Measurements from ENCODE around the gene HIGD2A.

Gene HIGD2A

DNA sequence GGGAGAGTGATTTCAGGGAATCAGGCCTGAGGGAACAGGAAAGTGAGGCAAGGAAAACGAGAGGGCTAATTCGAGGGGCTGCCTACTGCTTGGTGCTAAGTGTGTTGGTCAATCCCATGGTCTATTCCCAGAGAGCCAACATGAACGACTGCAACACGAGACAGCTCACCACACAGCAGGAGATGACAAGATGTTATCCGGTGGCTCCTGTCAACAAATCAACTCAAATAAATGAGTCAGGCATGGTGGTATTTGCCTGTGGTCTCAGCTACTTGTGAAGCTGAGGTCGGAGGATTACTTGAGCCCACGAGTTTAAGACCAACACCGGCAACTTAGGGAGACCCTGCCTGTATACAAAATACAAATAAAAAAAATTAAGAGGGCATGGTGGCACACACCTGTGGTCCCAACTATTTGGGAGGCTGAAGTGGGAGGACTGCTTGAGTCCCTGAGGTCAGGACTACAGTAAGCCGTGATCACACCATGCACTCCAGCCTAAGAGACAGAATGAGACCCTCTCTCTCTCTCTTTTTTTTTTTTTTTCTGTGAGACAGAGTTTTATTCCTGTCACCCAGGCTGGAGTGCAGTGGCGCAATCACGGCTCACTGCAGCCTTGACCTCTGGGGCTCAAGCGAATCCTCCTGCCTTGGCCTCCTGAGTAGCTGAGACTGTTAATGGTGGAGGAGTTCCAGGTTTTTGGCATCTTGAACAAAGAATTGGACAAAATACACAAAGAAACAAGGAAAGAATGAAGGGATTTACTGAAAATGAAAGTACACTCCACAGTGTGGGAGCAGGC lies 50.6 kb downstream of the HIGD2A start:
- TF ChIP-seq, protein P1, sequence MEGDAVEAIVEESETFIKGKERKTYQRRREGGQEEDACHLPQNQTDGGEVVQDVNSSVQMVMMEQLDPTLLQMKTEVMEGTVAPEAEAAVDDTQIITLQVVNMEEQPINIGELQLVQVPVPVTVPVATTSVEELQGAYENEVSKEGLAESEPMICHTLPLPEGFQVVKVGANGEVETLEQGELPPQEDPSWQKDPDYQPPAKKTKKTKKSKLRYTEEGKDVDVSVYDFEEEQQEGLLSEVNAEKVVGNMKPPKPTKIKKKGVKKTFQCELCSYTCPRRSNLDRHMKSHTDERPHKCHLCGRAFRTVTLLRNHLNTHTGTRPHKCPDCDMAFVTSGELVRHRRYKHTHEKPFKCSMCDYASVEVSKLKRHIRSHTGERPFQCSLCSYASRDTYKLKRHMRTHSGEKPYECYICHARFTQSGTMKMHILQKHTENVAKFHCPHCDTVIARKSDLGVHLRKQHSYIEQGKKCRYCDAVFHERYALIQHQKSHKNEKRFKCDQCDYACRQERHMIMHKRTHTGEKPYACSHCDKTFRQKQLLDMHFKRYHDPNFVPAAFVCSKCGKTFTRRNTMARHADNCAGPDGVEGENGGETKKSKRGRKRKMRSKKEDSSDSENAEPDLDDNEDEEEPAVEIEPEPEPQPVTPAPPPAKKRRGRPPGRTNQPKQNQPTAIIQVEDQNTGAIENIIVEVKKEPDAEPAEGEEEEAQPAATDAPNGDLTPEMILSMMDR (IDR thresholded peaks at IDR 0.05; ENCODE audit: low read depth, low read length), result no peak
- peak; percentile 67 to 70 for DNase-seq (ENCODE audit: low read depth in 2 of 2)
- no peak overlapping the region for H3K4me3 ChIP-seq (replicated peaks in 1 of 2; ENCODE audit: low read depth in 2 of 2, low read length in 2 of 2)
